ENCODE results near the gene ZCCHC17.

Gene ZCCHC17

DNA sequence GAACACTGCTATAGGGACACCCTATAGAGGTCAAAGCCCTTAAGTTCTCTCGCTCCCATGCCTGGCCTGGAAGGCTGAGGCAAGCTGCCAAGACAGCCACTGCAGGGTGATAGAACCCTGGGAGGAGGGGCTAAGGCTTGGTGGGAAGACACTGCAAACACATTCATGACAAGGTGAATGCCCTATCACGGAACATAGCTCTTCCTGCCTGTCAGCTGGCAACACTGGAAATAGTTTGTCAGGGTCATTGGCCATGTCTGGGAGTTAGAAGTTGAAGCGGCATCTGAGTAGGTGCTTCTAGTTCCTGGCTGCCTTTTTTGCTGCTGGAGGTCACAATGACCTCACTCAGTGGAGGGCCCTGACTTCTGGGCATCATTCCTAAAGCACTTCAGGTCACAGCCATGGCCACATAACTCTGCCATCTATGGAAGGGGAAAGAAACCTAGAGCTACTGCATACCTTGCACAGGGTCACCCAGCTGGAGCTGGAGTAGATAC is 71.8 kb downstream of the ZCCHC17 start:
- DNase-seq (ENCODE audit: low read depth) = no peak
- TF ChIP-seq, protein P1, sequence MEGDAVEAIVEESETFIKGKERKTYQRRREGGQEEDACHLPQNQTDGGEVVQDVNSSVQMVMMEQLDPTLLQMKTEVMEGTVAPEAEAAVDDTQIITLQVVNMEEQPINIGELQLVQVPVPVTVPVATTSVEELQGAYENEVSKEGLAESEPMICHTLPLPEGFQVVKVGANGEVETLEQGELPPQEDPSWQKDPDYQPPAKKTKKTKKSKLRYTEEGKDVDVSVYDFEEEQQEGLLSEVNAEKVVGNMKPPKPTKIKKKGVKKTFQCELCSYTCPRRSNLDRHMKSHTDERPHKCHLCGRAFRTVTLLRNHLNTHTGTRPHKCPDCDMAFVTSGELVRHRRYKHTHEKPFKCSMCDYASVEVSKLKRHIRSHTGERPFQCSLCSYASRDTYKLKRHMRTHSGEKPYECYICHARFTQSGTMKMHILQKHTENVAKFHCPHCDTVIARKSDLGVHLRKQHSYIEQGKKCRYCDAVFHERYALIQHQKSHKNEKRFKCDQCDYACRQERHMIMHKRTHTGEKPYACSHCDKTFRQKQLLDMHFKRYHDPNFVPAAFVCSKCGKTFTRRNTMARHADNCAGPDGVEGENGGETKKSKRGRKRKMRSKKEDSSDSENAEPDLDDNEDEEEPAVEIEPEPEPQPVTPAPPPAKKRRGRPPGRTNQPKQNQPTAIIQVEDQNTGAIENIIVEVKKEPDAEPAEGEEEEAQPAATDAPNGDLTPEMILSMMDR (IDR thresholded peaks at IDR 0.05; ENCODE audit: low read depth, low read length, missing control alignments) = no peak
- no peak overlapping the region for H3K4me3 ChIP-seq (ENCODE audit: low read depth, low read length)

DNA sequence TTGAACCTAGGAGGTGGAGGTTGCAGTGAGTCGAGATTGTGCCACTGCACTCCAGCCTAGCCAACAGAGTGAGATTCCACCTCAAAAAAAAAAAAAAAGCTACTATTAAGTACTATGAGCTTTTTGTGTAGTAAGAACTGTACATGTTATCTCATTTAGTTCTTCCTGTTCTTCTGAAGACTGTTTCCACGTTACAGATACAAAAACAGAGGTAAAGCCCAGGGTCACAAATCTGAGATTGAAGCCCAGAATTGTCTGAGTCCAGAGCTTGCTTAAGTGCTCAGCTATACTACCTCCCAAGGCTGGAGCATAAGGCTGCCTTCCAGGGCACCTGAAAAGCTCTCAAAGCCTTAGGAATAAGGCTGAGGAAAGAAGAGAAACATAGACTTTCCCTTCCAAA is 73.2 kb downstream of the ZCCHC17 start:
- TF ChIP-seq, protein P1 (IDR thresholded peaks at IDR 0.05; ENCODE audit: low read depth, low read length, missing control alignments) = no peak
- DNase-seq (ENCODE audit: low read depth) = no peak
- no peak overlapping the region for H3K4me3 ChIP-seq (ENCODE audit: low read depth, low read length)

DNA sequence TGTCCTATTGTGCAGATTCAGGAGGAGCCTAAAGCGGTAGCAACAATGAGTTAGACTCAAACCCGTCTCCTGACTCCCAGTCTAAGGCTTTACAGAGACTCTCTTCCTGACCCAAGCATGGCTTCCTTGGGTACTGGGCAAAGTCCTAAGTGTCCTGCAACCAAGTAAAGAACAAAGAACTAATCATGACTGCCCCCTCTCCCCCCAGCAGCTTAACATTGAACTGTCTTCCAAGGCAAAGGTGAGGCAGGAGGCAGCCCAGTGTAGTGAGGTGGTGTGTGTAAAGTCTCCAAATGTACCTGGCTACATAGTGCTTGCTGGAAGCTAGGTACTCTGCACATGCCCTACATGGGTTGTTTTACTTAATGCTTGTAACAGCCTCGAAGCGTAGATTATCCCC is 73.7 kb downstream of the ZCCHC17 start:
- DNase-seq (ENCODE audit: low read depth) = no peak
- H3K4me3 ChIP-seq (ENCODE audit: low read depth, low read length) = no peak overlapping the region
- TF ChIP-seq, protein P1 (IDR thresholded peaks at IDR 0.05; ENCODE audit: low read depth, low read length, missing control alignments) = no peak

DNA sequence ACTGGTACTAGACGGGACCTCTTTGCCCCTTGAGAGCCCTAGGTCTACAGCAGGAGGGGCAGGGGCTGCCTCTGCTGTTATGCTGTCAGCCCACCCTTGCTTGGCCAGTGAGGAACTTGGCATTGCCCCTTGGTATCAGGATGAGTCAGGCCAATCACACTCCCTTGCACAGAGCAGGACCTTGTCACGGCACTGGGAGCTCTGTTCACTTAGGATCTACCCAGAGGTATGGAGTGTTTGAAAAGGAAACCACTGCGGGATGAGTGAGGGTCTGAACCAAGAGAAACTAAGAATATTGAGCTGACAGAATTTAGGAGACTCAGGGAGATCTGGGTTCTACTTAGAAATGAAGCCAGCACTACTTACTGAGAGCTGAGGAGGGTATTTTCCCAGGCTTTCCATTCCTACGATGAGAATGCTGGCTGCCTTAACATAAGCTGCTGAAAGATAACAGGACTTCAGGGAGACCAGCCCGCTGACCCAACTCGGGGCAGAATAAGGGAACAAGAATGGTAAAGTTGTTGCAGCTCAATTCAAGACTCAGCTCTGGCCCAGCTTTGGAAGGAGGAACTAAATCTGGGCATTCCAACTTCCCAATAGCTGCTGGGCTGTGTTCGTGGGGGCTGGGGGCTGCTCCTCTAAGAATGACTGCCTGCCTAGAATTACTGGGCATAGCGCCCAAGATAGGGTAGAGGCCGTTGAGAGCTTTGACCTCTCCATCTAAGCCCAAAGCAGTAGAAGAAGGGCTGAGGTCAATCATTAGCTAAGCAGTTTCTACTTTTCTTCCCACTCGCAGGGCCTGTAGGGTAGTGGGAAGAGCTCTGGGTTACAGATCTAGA is 74.5 kb downstream of the ZCCHC17 start:
- no peak for DNase-seq (ENCODE audit: low read depth)
- no peak overlapping the region for H3K4me3 ChIP-seq (ENCODE audit: low read depth, low read length)

DNA sequence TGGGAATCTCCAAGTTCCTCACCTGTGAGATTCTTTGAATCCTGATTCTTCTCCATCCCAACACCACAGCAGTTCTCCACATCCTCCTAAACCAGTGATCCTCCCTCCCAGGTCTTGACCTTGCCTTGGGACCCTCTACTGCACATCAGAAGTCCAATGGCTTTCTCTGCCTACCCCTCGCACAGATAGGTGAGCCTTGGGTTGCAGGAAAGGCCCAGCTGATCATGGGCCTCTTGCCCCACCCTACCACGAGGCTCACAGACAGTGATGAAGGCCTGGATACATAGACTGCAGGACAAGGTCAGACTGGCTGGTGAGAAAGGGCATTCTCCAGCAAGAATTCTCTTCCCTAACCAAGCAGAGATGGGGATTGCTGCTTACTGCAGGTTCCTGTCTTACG is 75.2 kb downstream of the ZCCHC17 start:
- no peak for DNase-seq (ENCODE audit: low read depth)
- H3K4me3 ChIP-seq (ENCODE audit: low read depth, low read length) = no peak overlapping the region
- TF ChIP-seq, protein P1 (IDR thresholded peaks at IDR 0.05; ENCODE audit: low read depth, low read length, missing control alignments) = no peak

More for the DNA sequence above, 74.5 kb downstream of the ZCCHC17 start:
- TF ChIP-seq, protein P1 (IDR thresholded peaks at IDR 0.05; ENCODE audit: low read depth, low read length, missing control alignments) = no peak

DNA sequence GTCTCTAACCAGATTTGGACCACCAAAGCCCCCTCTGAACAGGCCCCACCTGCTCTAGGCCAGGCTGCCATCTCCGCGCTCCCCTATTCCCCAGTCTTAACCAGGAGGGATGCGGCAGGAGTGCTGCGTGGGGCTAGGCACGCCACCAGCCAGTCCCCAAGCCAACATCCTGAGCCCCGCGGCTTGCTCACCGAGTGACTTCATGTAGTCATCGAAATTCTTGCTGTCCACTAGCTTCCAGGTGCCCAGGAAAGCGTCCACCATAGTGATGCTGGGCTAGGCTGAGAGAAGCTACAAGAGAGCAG is 75.9 kb downstream of the ZCCHC17 start:
- no peak for DNase-seq (ENCODE audit: low read depth)
- TF ChIP-seq, protein P1 (IDR thresholded peaks at IDR 0.05; ENCODE audit: low read depth, low read length, missing control alignments) = no peak
- H3K4me3 ChIP-seq (ENCODE audit: low read depth, low read length) = no peak overlapping the region

Data from GM12864 (cell line).